HepG2 (cell line): ENCODE data around the gene ESYT1. TPM values are rescaled to one million over a fixed set of nuclear protein-coding genes. Genes with fewer than 3 reads are reported as not detected.

ENCODE experiments used
- ARNT ChIP-seq: fragments of 450-650 bp; IDR thresholded peaks from 2 replicates; pipeline ENCODE4 v1.6.1; 2017
- CCAR2 ChIP-seq: fragments of 200-400 bp; formaldehyde crosslinking; optimal IDR thresholded peaks from 2 replicates; pipeline ENCODE3; 2018; ENCODE audit warnings: low read depth, mild to moderate bottlenecking, low read length, moderate library complexity
- CHD4 ChIP-seq: fragments of 200-600 bp; sonication (generic); IDR thresholded peaks from 2 replicates; pipeline ENCODE4 v1.7.0; 2017; ENCODE audit warnings: mild to moderate bottlenecking, low read length, borderline replicate concordance
- HINFP ChIP-seq: sonication (generic); formaldehyde crosslinking; IDR thresholded peaks from 2 replicates; pipeline ENCODE4 v1.4.0; 2020; ENCODE audit warnings: low read depth, mild to moderate bottlenecking, missing genetic modification reagents
- JARID2 ChIP-seq: sonication (generic); formaldehyde crosslinking; IDR thresholded peaks from 2 replicates; pipeline ENCODE4 v1.8.1; 2023; ENCODE audit warnings: missing genetic modification reagents, inconsistent platforms; ENCODE audit not compliant: insufficient replicate concordance
- MTA3 ChIP-seq: sonication (generic); formaldehyde crosslinking; IDR thresholded peaks from 2 replicates; pipeline ENCODE4 v1.4.0; 2020; ENCODE audit warnings: missing genetic modification reagents
- POGZ ChIP-seq: sonication (generic); formaldehyde crosslinking; IDR thresholded peaks from 2 replicates; pipeline ENCODE4 v1.4.0; 2020; ENCODE audit warnings: mild to moderate bottlenecking, missing genetic modification reagents
- SMAD3 ChIP-seq: sonication (generic); formaldehyde crosslinking; IDR thresholded peaks from 2 replicates; pipeline ENCODE4 v1.4.0; 2020; ENCODE audit warnings: missing genetic modification reagents
- SUZ12 ChIP-seq: fragments of 150-350 bp; IDR thresholded peaks from 2 replicates; pipeline ENCODE4 v1.6.1; 2014; ENCODE audit warnings: low read depth, low read length
- TAF1 ChIP-seq: sonication (generic); formaldehyde crosslinking; IDR thresholded peaks from 2 replicates; pipeline ENCODE4 v1.4.0; 2020; ENCODE audit warnings: missing genetic modification reagents
- TBP ChIP-seq: sonication (generic); formaldehyde crosslinking; IDR thresholded peaks from 2 replicates; pipeline ENCODE4 v1.5.0; 2020; ENCODE audit warnings: missing genetic modification reagents
- TOE1 ChIP-seq: sonication (generic); formaldehyde crosslinking; IDR thresholded peaks from 2 replicates; pipeline ENCODE4 v1.4.0; 2020; ENCODE audit warnings: mild to moderate bottlenecking, missing genetic modification reagents
- ZBTB38 ChIP-seq: sonication (generic); formaldehyde crosslinking; IDR thresholded peaks from 2 replicates; pipeline ENCODE4 v1.5.1; 2020; ENCODE audit warnings: mild to moderate bottlenecking, missing genetic modification reagents
- ZFX ChIP-seq: sonication (generic); formaldehyde crosslinking; IDR thresholded peaks from 2 replicates; pipeline ENCODE4 v1.4.0; 2020; ENCODE audit warnings: mild to moderate bottlenecking, low read depth, missing genetic modification reagents, moderate library complexity
- ZFY ChIP-seq: sonication (generic); formaldehyde crosslinking; IDR thresholded peaks from 2 replicates; pipeline ENCODE4 v1.4.0; 2020; ENCODE audit warnings: missing genetic modification reagents
- ZNF143 ChIP-seq: sonication (generic); formaldehyde crosslinking; IDR thresholded peaks from 2 replicates; pipeline ENCODE4 v1.4.0; 2020; ENCODE audit warnings: missing genetic modification reagents
- ZNF263 ChIP-seq: sonication (generic); formaldehyde crosslinking; IDR thresholded peaks from 2 replicates; pipeline ENCODE4 v1.4.0; 2020; ENCODE audit warnings: missing genetic modification reagents
- ZNF549 ChIP-seq: sonication (generic); formaldehyde crosslinking; IDR thresholded peaks from 2 replicates; pipeline ENCODE4 v1.5.0; 2020; ENCODE audit warnings: missing genetic modification reagents
- ZNF746 ChIP-seq: sonication (generic); formaldehyde crosslinking; IDR thresholded peaks from 2 replicates; pipeline ENCODE4 v1.8.0; 2022; ENCODE audit warnings: mild to moderate bottlenecking, missing genetic modification reagents
- ZNF816 ChIP-seq: sonication (generic); formaldehyde crosslinking; IDR thresholded peaks from 2 replicates; pipeline ENCODE4 v1.8.0; 2022; ENCODE audit warnings: missing genetic modification reagents, mild to moderate bottlenecking, borderline replicate concordance
- ZSCAN9 ChIP-seq: IDR thresholded peaks from 2 replicates; pipeline ENCODE4 v1.6.1; 2016; ENCODE audit warnings: borderline replicate concordance
- polyA plus RNA-seq, 8 experiments: library from polyadenylated mRNA; depleted of rRNA in 3 of 8; stranded (reverse) in 7 of 8; unstranded in 1 of 8; fragments of >200 nt; fragmentation: Illumina TruSeq in 4 of 8; extraction: Trizol in 4 of 8; gene quantifications; 2 replicates each; pipeline versions ENCODE4 v1.2.1 to v1.2.3, GENCODE V29; 2011 to 2016; ENCODE audit warnings: low read depth in 4 of 8, missing spikeins in 1 of 8, mixed read lengths in 1 of 8; ENCODE audit not compliant: insufficient read depth in 1 of 8
- total RNA-seq, 5 experiments: library from RNA; depleted of rRNA; stranded (reverse); fragments of >200 nt; fragmentation: Illumina TruSeq; extraction: Trizol; gene quantifications; 2 replicates each; pipeline ENCODE4 v1.2.3, GENCODE V29; 2016; ENCODE audit warnings: low read depth in 1 of 5
- TF ChIP-seq, protein P1 (sequence below): sonication (generic); formaldehyde crosslinking; IDR thresholded peaks from 2 replicates; pipeline ENCODE4 v1.4.0; 2020; ENCODE audit warnings: mild to moderate bottlenecking, missing genetic modification reagents
- TF ChIP-seq, protein P2 (sequence below), 2 experiments: sonication (generic) in 1 of 2; formaldehyde crosslinking in 1 of 2; IDR thresholded peaks; 2 replicates each; pipeline versions ENCODE4 v1.6.1 to v1.9.0; 2014 to 2022; ENCODE audit warnings: antibody characterized with exemption in 1 of 2, borderline replicate concordance in 1 of 2, inconsistent platforms in 1 of 2, low read depth in 1 of 2, missing genetic modification reagents in 1 of 2

The ESYT1 gene
- total and polyA plus RNA-seq, 2 of the 13 experiments (the other 11 are each of a cell fraction or from before 2014, with no cell fraction given): 66.9 to 71.0 TPM

DNA sequence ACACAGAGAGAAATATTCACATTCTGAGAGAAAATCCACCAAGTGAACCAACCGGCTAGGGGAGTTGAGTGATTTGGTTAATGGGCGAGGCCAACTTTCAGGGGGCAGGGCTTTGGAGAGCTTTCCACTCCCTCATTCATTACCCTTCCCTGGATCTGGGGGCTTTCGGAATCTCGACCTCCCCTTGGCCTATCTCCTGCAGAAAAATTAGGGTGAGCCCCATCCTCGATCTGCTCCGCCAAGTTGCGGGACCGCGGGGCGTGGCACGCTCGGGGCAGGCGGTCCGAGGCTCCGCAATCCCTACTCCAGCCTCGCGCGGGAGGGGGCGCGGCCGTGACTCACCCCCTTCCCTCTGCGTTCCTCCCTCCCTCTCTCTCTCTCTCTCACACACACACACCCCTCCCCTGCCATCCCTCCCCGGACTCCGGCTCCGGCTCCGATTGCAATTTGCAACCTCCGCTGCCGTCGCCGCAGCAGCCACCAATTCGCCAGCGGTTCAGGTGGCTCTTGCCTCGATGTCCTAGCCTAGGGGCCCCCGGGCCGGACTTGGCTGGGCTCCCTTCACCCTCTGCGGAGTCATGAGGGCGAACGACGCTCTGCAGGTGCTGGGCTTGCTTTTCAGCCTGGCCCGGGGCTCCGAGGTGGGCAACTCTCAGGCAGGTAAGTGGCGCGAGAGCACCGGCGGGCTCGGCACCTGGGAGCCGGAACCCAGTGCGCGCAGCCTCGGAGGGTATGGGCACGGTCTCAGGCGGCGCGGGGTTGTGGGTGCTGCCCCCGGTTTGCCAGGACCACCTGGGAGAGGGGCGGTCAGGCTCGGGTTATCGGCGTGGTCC lies 48.1 kb upstream of the ESYT1 start, which contains the start of gene ERBB3 (continued):
- TF ChIP-seq SMAD3 (no peak; the same call in 1 of the 2 replicates), ZFX (CRISPR knock-in tag) (no peak; the same call in 1 of the 2 replicates), CHD4 (no peak), POGZ (CRISPR knock-in tag) (no peak; the same call in 1 of the 2 replicates), JARID2 (CRISPR knock-in tag) (no peak), ZSCAN9 (CRISPR knock-in tag) (no peak), ZNF746 (CRISPR knock-in tag) (peak; percentile 98), HINFP (CRISPR knock-in tag) (no peak), CCAR2 (no peak), ZNF549 (no peak), TOE1 (CRISPR knock-in tag) (no peak), TBP (CRISPR knock-in tag) (no peak), ZNF263 (CRISPR knock-in tag) (peak; percentile 88), TAF1 (peak; percentile 84), ZBTB38 (CRISPR knock-in tag) (0 out of 2 replicates have a peak, but pooled peaks have one; percentile 20), ARNT (no peak), SUZ12 (no peak), MTA3 (no peak), ZFY (CRISPR knock-in tag) (peak; percentile 33), ZNF816 (peak; percentile 58; the same call in 1 of the 2 replicates), ZNF143 (CRISPR knock-in tag) (peak; percentile 62; the same call in 1 of the 2 replicates)
- TF ChIP-seq, protein P1, sequence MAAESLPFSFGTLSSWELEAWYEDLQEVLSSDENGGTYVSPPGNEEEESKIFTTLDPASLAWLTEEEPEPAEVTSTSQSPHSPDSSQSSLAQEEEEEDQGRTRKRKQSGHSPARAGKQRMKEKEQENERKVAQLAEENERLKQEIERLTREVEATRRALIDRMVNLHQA (CRISPR knock-in tag): no peak
- TF ChIP-seq, protein P2, sequence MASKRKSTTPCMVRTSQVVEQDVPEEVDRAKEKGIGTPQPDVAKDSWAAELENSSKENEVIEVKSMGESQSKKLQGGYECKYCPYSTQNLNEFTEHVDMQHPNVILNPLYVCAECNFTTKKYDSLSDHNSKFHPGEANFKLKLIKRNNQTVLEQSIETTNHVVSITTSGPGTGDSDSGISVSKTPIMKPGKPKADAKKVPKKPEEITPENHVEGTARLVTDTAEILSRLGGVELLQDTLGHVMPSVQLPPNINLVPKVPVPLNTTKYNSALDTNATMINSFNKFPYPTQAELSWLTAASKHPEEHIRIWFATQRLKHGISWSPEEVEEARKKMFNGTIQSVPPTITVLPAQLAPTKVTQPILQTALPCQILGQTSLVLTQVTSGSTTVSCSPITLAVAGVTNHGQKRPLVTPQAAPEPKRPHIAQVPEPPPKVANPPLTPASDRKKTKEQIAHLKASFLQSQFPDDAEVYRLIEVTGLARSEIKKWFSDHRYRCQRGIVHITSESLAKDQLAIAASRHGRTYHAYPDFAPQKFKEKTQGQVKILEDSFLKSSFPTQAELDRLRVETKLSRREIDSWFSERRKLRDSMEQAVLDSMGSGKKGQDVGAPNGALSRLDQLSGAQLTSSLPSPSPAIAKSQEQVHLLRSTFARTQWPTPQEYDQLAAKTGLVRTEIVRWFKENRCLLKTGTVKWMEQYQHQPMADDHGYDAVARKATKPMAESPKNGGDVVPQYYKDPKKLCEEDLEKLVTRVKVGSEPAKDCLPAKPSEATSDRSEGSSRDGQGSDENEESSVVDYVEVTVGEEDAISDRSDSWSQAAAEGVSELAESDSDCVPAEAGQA (IDR thresholded peaks at IDR 0.05; ENCODE audit: low read depth): 0 out of 2 replicates have a peak, but pooled peaks have one; percentile 46
- TF ChIP-seq, protein P2 (CRISPR knock-in tag; IDR thresholded peaks at IDR 0.05; ENCODE audit: borderline replicate concordance): peak; percentile 55; the same call in 1 of the 2 replicates
